Measurements from ENCODE around the gene RILP.

Gene RILP

DNA sequence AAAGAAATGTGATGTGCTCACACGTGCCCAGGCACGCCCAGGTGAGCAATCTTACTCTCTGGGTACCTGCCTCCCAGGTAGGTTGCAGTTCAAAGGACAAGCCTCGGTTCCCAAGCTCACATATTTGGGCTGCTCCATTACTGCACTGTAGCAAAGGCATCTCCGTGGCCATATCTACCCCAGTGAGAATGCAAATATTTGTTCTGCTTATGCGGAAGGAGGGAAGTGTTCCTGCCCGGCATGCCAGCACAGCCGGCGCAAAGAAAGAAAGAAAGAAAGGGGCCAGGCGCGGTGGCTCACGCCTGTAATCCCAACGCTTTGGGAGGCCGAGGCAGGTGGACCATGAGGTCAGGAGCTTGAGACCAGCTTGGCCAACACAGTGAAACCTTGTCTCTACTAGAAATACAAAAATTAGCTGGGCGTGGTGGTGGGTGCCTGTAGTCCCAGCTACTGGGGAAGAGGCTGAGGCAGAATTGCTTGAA is 51.8 kb downstream of the RILP start:
- no peak for DNase-seq
